GM18951 (cell line): ENCODE data around the gene PGAM4.

Experiments
- POLR2A ChIP-seq: IDR thresholded peaks from 4 replicates; pipeline ENCODE4 v1.6.1; 2011; ENCODE audit warnings: mild to moderate bottlenecking; ENCODE audit not compliant: insufficient read length, insufficient read depth; ENCODE audit errors: extremely low read depth
- in situ Hi-C: fragments of 300-500 bp; cut with MboI; formaldehyde crosslinking; loops from one replicate; pipeline ENCODE4 v1.12.0; 2022; ENCODE audit warnings: low sequenced_read_pairs, mixed read lengths, inconsistent platforms; ENCODE audit not compliant: unreplicated experiment

The PGAM4 gene

GRCh38 chrX:77969538-77969937 lies at the start of gene PGAM4:
TSS of gene PGAM4 (minus strand) at chrX:77969638. CDS start at chrX:77969638, 0 bp downstream.
- TF ChIP-seq POLR2A = no peak

GRCh38 chrX:78011846-78012245 lies 42.4 kb upstream of the PGAM4 start:
- no peak for TF ChIP-seq POLR2A
- in situ Hi-C loops = no loop called here

More at GRCh38 chrX:77969538-77969937, at the start of gene PGAM4:
- in situ Hi-C loops = no loop called here

- in situ Hi-C loops = no loop called here
- TF ChIP-seq POLR2A = no peak
Observed at GRCh38 chrX:77979870-77980269, 10.4 kb upstream of the PGAM4 start.

- no peak for TF ChIP-seq POLR2A
- in situ Hi-C loops = no loop called here
Observed at GRCh38 chrX:77977518-77977917, 8.1 kb upstream of the PGAM4 start.

- TF ChIP-seq POLR2A = no peak
- in situ Hi-C loops = no loop called here
Observed at GRCh38 chrX:77977095-77977494, 7.7 kb upstream of the PGAM4 start.

- in situ Hi-C loops = no loop called here
- TF ChIP-seq POLR2A = no peak
Observed at GRCh38 chrX:77975755-77976154, 6.3 kb upstream of the PGAM4 start.

- TF ChIP-seq POLR2A = no peak
- in situ Hi-C loops = no loop called here
Observed at GRCh38 chrX:77967631-77968030, 1.8 kb downstream of the PGAM4 start.

- in situ Hi-C loops = no loop called here
- TF ChIP-seq POLR2A = no peak
Observed at GRCh38 chrX:77966361-77966760, 3.1 kb downstream of the PGAM4 start.

- TF ChIP-seq POLR2A = no peak
- in situ Hi-C loops = no loop called here
Observed at GRCh38 chrX:77962068-77962902, 7.2 kb downstream of the PGAM4 start.

- in situ Hi-C loops = no loop called here
- TF ChIP-seq POLR2A = no peak
Observed at GRCh38 chrX:77961063-77961462, 8.4 kb downstream of the PGAM4 start.

GRCh38 chrX:77960567-77960966 lies 8.9 kb downstream of the PGAM4 start:
- in situ Hi-C loops = no loop called here
- TF ChIP-seq POLR2A = no peak

GRCh38 chrX:77953708-77954107 lies 15.7 kb downstream of the PGAM4 start:
- in situ Hi-C loops = no loop called here
- no peak for TF ChIP-seq POLR2A

GRCh38 chrX:77953302-77953701 lies 16.1 kb downstream of the PGAM4 start:
- in situ Hi-C loops = no loop called here
- TF ChIP-seq POLR2A = no peak

- in situ Hi-C loops = no loop called here
- TF ChIP-seq POLR2A = no peak
Observed at GRCh38 chrX:77952173-77952572, 17.3 kb downstream of the PGAM4 start.
